ENCODE results near the gene ANO1.

DNA sequence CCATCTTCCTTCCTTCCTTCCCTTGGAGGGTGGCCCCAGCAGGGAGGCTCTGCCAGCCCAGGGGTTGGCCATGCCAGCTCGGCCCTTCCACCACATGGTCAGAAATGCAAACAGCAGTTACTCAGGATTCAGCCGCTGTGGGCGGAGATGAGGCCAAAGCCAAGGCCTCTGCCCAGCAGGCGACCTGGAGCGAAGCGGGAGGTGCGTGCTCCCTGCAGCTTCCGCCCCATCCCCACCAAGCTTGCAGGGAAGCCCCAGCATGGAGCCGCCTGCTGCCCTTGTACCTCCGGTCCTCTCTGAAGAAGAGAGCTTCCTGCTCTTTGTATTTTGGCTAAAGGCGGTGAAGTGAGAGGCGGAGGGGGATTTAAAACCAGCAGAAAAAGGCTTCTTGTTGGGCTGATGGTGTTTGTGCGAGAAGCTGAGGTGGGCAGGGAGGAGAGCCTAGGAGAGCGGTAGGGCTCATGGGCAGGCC is 50.4 kb downstream of the ANO1 start:
- TF ChIP-seq GATA2 (IDR thresholded peaks at IDR 0.05; ENCODE audit: low read depth, low read length): no peak
- no peak for TF ChIP-seq GATA3 (IDR thresholded peaks at IDR 0.05; ENCODE audit: low read depth, low read length)

Measured in SH-SY5Y (cell line).